Measurements from ENCODE around the gene DNAJC25. TPM values are rescaled to one million over a fixed set of nuclear protein-coding genes. Genes with fewer than 3 reads are reported as not detected.
"Not testable (repeated sequence)": the region's sequence is repeated elsewhere in the genome, so short reads cannot be mapped to it uniquely, and the experiment has no call there.

DNAJC25 gene
- total RNA-seq, result 1 to 10 TPM; 6.3 to 8.4 TPM
- long read RNA-seq, partial matches to known transcripts, result 0 of 1 reads
- long read RNA-seq, other reads (novel, unspliced or antisense), result 0 of 1 reads

- ATAC-seq, result peak; percentile 99 to 100
- peak; percentile 96 for DNase-seq
- intact Hi-C loops (cut with DNase I), result no loop called here
Measured at GRCh38 chr9:111631214-111631971, at the start of gene DNAJC25. TSS of gene DNAJC25 (plus strand) at chr9:111631334. CDS start at chr9:111631408, 74 bp downstream.

GRCh38 chr9:111582888-111583287, 48.2 kb upstream of the DNAJC25 start:
- ATAC-seq (no peak), DNase-seq (no peak)
- intact Hi-C loops (cut with DNase I), result no loop called here

GRCh38 chr9:111586378-111586777, 44.8 kb upstream of the DNAJC25 start:
- DNase-seq (no peak), ATAC-seq (no peak)
- intact Hi-C loops (cut with DNase I), result no loop called here

GRCh38 chr9:111588846-111589245, 42.3 kb upstream of the DNAJC25 start:
- intact Hi-C loops (cut with DNase I), result no loop called here
- DNase-seq (no peak), ATAC-seq (peak in 1 of 2 donors; percentile 30)

GRCh38 chr9:111597852-111598732, 33.0 kb upstream of the DNAJC25 start:
- intact Hi-C loops (cut with DNase I), result no loop called here

GRCh38 chr9:111598733-111599091, 32.4 kb upstream of the DNAJC25 start:
- intact Hi-C loops (cut with DNase I), result loop anchor here in 1 of 2 donors (1.0 kb wide), 1 partner anchor 23 kb away; no protein-coding TSS in a partner anchor
- ATAC-seq, result peak; percentile 32 to 59
- DNase-seq, result peak; percentile 58

More at GRCh38 chr9:111597852-111598732, 33.0 kb upstream of the DNAJC25 start:
- DNase-seq (peak; percentile 64), ATAC-seq (peak; percentile 36 to 39)

GRCh38 chr9:111599092-111599954, 31.8 kb upstream of the DNAJC25 start, which contains the start of gene PTGR1:
TSS of gene PTGR1 (minus strand) at chr9:111599647. CDS start at chr9:111597422, 2,225 bp downstream.
- intact Hi-C loops (cut with DNase I), result loop anchor here in 1 of 2 donors (1.0 kb wide), 1 partner anchor 22 kb away; no protein-coding TSS in a partner anchor
- DNase-seq (peak; percentile 90), ATAC-seq (peak; percentile 89 to 94)

- intact Hi-C loops (cut with DNase I), result loop anchor here in 1 of 2 donors (1.0 kb wide), 1 partner anchor 21 kb away; no protein-coding TSS in a partner anchor
- peak; percentile 7 to 13 for ATAC-seq
- no peak for DNase-seq
Measured at GRCh38 chr9:111599955-111600343, 31.2 kb upstream of the DNAJC25 start.

- ATAC-seq (no peak), DNase-seq (no peak)
- intact Hi-C loops (cut with DNase I), result no loop called here
Measured at GRCh38 chr9:111601237-111602018, 29.7 kb upstream of the DNAJC25 start.

GRCh38 chr9:111603041-111603440, 28.1 kb upstream of the DNAJC25 start:
- ATAC-seq (no peak), DNase-seq (no peak)
- intact Hi-C loops (cut with DNase I), result no loop called here

- DNase-seq (no peak), ATAC-seq (no peak)
Measured at GRCh38 chr9:111604054-111604615, 27.0 kb upstream of the DNAJC25 start.

GRCh38 chr9:111605041-111605559, 26.0 kb upstream of the DNAJC25 start:
- DNase-seq, result no peak
- no peak for ATAC-seq
- intact Hi-C loops (cut with DNase I), result no loop called here

More at GRCh38 chr9:111604054-111604615, 27.0 kb upstream of the DNAJC25 start:
- intact Hi-C loops (cut with DNase I), result no loop called here

GRCh38 chr9:111610149-111610548, 21.0 kb upstream of the DNAJC25 start:
- DNase-seq (no peak), ATAC-seq (no peak)
- intact Hi-C loops (cut with DNase I), result no loop called here

- intact Hi-C loops (cut with DNase I), result no loop called here
- DNase-seq (no peak), ATAC-seq (no peak)
Measured at GRCh38 chr9:111610845-111611244, 20.3 kb upstream of the DNAJC25 start.

GRCh38 chr9:111613436-111614040, 17.6 kb upstream of the DNAJC25 start:
- ATAC-seq, result no peak

GRCh38 chr9:111615928-111616327, 15.2 kb upstream of the DNAJC25 start:
- ATAC-seq (no peak), DNase-seq (no peak)
- intact Hi-C loops (cut with DNase I), result no loop called here

More at GRCh38 chr9:111613436-111614040, 17.6 kb upstream of the DNAJC25 start:
- DNase-seq, result no peak
- intact Hi-C loops (cut with DNase I), result no loop called here

- ATAC-seq; intact Hi-C loops (cut with DNase I); DNase-seq: not testable (repeated sequence)
Measured at GRCh38 chr9:111617349-111617748, 13.8 kb upstream of the DNAJC25 start.
